Smooth muscle cell of the umbilical artery (primary cell): ENCODE data around the gene NACA. TPM values are rescaled to one million over a fixed set of nuclear protein-coding genes. Genes with fewer than 3 reads are reported as not detected.

Experiments used
- total RNA-seq: library from RNA; depleted of rRNA; stranded (reverse); fragments of >200 nt; gene quantifications from 2 replicates; pipeline ENCODE4 v1.2.3, GENCODE V29; 2014

Gene NACA
- 802 and 1,064 TPM in 2 replicates for total RNA-seq

GRCh38 chr12:56724972-56725722, at the start of gene NACA:
NACA (minus strand) TSS chr12:56725299; CDS start chr12:56724521, 778 bp downstream.

GRCh38 chr12:56751712-56752598, 26.9 kb upstream of the NACA start, which contains the start of gene PRIM1:
PRIM1 (minus strand) TSS chr12:56752323; CDS start chr12:56752298, 25 bp downstream.

GRCh38 chr12:56688129-56688845, 36.8 kb downstream of the NACA start, which contains the start of gene PTGES3:
PTGES3 (minus strand) TSS chr12:56688284; CDS start chr12:56687999, 285 bp downstream.

Other genes starting within 250 kb of the NACA start
- 0.18 TPM in 1 of 2 replicates, not detected in the other for gene GLS2, start 237.1 kb downstream of the NACA start, total RNA-seq
- gene RBMS2, start 203.5 kb downstream of the NACA start, total RNA-seq, result 12.5 and 18.4 TPM in 2 replicates
- 14.0 and 36.8 TPM in 2 replicates for gene BAZ2A, start 95.0 kb downstream of the NACA start, total RNA-seq
- gene ATP5F1B, start 79.3 kb downstream of the NACA start, total RNA-seq, result 384 and 483 TPM in 2 replicates
- 70.7 and 102 TPM in 2 replicates for gene PTGES3, start 37.0 kb downstream of the NACA start, total RNA-seq
- gene PRIM1, start 27.0 kb upstream of the NACA start, total RNA-seq, result 3.3 and 6.8 TPM in 2 replicates
- gene HSD17B6, start 38.0 kb upstream of the NACA start, total RNA-seq, result 5.6 and 39.2 TPM in 2 replicates
- gene SDR9C7, start 209.1 kb upstream of the NACA start, total RNA-seq, result not detected in 2 replicates
- 0.30 and 0.37 TPM in 2 replicates for gene RDH16, start 232.3 kb upstream of the NACA start, total RNA-seq